Measurements from ENCODE around the gene TMEM108.

Gene TMEM108

DNA sequence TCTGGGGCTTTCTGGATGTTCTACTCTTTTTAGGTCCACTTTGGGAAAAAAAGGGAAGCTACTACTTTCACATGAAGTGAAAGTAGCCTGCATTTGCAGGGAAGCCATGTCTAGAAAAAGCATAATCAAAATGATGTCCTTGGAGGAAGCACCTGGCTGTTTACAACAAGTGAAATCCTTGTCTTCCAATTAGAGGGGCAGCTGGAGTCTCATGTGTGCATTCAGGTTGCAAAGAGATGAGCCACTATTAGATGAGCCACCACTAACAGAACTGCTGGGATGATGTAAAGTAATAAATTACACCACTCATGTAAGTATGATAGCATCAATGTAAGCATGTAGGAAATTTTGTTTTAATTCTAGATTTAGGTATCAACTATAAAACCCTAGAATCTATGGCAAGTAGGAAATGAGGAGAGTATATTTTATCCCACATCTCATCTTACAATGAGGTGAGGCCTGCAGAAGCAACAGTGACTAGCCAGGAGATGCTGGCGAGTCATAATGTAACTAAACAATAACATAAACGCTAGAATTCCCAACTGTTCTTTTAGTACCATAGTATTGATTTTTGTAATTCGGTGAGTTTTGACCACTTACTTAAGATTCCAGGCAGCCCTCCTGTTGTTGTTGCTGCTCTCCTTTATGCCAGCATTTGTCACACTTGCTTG, 75.9 kb downstream of the TMEM108 start:
- DNase-seq (ENCODE audit: low read depth in 2 of 3, low spot score in 1 of 3): no peak

DNA sequence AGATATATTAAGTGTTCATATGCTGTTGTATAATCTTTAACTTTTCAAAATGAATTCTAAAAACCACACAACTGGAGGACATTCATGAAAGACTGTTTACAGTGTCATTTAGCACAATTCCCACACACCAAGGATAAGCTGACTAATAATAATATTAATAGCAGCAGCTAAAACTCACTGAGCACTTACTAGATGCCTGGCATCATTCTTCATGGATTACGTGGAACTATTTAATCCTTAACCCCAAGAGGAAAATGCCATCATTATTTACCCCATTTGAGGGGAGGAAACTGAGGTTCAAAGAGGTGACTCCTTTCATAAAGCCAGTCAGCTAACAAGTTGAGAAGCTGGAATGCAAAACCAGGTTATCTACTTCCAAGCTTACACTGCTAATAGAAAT, 77.0 kb downstream of the TMEM108 start:
- no peak for DNase-seq (ENCODE audit: low read depth in 2 of 3, low spot score in 1 of 3)

DNA sequence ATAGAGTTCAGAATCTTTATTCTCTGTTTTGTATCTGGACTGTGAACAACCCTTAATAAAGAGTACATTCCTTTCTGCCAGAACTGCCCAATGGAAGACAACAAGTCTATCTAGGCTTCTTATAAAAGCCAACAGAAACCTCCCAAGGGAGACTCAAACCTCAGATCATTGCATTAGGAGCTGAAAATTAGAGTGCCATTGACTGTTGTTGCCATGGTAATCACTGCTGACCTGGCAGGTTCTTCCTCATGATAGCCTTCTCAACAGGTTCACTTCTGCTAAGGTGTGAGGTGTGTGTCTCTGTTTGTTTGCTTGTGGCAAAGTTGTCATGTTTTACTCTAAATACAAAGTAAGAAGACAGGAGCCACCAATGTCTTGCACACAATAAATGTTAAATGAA, 79.2 kb downstream of the TMEM108 start:
- DNase-seq (ENCODE audit: low read depth in 2 of 3, low spot score in 1 of 3): no peak

DNA sequence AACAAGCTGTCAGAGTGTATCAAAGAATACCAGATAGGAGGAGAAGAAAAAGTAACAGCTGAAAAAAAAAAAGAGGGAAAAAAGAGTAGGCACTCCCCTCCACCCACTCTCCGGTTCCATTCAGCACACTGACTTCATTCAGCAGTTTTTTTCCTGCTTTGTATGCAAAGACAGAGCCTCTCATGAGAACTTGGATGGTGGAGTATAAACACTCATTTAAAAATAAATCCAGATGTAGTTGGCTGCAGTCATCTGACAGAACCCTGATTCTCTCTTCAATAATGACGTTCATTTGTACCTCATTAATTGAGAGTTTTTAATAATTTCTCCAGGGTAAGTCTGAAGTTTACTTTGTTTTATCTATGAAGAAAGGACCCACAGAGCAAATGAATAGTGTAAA, 81.0 kb downstream of the TMEM108 start:
- DNase-seq (ENCODE audit: low read depth in 2 of 3, low spot score in 1 of 3): no peak

DNA sequence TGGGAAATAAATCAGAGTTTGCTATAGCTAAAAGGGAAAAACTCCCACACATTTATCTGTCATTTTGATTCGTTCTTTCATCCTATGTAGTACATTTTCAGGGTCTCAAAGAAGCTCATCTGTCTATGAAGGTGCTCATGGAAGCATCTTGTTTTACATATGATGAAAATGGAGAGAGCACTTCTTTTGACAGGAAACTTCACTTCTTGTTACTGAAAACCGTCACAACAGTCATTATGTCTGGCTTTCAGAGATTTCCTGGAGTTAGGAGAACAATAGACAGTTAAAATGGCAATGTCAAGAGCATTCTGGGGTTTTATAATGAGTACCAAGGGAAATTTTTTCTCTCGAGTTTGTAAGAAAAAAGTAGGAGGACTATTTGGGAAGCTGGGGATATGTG, 83.3 kb downstream of the TMEM108 start:
- DNase-seq (ENCODE audit: low read depth in 2 of 3, low spot score in 1 of 3): no peak

GRCh38 chr3:133123636-133124035, 85.4 kb downstream of the TMEM108 start:
- no peak for DNase-seq (ENCODE audit: low read depth in 2 of 3, low spot score in 1 of 3)

GRCh38 chr3:133124511-133124910, 86.3 kb downstream of the TMEM108 start:
- DNase-seq (ENCODE audit: low read depth in 2 of 3, low spot score in 1 of 3): no peak

DNA sequence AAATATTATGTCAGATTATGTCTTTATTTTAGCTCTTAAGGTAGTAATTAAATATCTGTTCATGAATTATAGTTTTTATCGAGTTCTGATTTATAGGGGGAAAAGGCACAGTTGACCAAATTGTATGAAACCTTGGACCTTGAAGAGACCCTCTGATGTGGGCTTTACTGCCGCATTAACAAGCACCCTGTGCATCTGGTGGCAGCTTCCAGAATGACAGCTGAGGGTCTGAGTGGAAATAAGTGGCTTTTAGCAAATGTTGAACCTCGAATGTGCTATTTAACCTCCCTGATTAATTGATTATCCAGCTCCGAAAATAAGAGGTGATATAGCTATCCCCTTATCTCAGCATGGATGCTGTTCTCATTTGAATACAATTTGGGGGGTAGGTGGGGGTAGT, 87.0 kb downstream of the TMEM108 start:
- DNase-seq (ENCODE audit: low read depth in 2 of 3, low spot score in 1 of 3): no peak

DNA sequence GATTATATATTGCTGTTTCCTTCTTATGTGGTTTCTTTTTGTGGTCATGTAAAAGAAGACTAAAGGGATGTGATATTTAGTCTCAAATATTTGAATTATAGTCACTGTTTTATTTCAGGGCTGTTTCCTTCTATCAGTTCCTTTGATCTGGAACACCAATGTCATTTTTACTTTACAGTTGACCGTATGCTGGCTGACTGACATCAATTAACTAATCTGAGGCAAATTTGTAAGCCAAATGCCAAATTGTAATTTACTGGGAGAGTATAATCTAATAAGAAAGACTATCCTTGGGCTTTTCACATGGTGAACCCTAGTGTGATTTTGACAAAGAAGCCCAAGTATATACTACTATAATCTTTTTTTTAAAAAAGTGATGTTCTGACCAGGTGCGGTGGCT, 87.6 kb downstream of the TMEM108 start:
- DNase-seq (ENCODE audit: low read depth in 2 of 3, low spot score in 1 of 3): no peak

GRCh38 chr3:133127381-133127780, 89.2 kb downstream of the TMEM108 start:
- no peak for DNase-seq (ENCODE audit: low read depth in 2 of 3, low spot score in 1 of 3)

DNA sequence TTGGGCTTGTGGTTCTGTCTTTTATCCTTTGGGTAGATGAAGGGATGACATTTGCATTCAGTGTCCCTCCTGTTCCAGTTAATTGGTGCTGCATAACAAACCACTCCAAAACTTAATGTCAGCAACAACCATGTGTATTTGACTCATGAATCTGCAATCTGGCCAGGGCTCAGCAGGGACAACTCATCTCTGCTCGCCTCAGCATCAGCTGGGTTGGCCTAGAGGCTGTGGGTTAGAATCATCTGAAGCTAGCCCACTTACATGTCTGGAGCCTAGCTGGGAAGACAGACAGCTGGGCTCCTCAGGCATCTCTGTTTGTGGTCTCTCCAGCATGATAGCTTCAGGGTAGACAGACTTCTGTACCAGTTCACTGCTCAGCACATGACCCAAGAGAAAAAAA, 92.0 kb downstream of the TMEM108 start:
- no peak for DNase-seq (ENCODE audit: low read depth in 2 of 3, low spot score in 1 of 3)

DNA sequence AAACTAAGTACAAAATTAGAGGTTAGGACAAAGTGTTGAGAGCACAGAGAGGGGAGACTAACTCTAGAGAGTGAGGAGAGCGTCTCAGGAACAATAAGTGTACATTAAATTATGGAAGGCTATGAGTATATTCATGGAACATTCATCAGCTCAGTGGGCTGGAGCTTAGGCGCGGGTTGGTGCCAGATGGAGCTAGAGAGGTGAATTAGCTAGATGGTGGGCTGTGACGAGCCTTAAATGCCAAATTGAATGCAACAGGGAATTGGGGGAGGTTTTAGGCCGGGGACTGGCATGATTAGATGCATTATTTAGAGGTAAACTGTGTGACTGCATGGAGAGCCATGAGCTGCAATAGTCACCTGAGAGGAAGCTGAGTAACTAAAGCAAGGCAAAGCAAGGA, 97.1 kb downstream of the TMEM108 start:
- no peak for DNase-seq (ENCODE audit: low read depth in 2 of 3, low spot score in 1 of 3)

- no peak for DNase-seq (ENCODE audit: low read depth in 2 of 3, low spot score in 1 of 3)
Measured at GRCh38 chr3:133136114-133137041, 98.2 kb downstream of the TMEM108 start.

GRCh38 chr3:133137042-133137996, 99.1 kb downstream of the TMEM108 start:
- DNase-seq (ENCODE audit: low read depth in 2 of 3, low spot score in 1 of 3): no peak

DNA sequence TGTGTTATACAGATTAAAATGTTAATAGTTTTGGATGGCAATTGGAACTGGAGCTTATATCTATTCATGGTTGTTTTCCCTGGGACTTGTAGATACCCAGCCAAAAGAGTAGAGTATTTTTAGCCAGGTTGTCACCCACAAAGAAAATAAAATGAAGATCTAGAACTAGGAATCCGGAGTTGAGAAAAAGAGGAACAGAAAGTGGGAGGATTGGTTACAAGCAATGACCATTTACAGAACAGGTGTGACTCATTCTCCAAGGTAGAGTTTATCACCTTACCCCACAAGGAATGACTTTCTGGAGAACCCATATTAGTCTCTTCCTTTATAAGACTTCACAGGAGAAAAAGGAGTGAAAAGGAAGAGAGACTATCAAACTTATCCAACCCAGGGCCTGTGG, 99.8 kb downstream of the TMEM108 start:
- no peak for DNase-seq (ENCODE audit: low read depth in 2 of 3, low spot score in 1 of 3)

DNA sequence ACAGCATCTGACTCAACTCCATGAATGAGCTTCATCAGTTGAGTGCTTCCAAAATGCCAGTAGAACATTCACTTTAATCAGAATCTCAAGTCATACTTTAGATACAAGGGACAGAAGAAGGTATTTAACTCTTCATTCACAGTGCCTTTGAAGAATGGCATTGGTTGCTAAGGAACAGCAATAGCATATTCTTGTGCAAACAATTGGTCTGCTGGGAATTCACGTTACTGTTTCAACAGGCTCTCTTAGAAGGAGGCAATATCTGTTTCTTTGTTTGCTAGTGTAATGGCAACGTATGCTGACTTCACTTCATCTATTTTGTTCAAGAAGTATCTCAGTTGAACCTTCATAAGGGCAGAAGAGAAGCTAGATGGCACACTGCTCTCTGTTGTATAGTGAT, 113.9 kb downstream of the TMEM108 start:
- no peak for DNase-seq (ENCODE audit: low read depth in 2 of 3, low spot score in 1 of 3)

GRCh38 chr3:133152681-133153220, 114.6 kb downstream of the TMEM108 start:
- no peak for DNase-seq (ENCODE audit: low read depth in 2 of 3, low spot score in 1 of 3)

- DNase-seq (ENCODE audit: low read depth in 2 of 3, low spot score in 1 of 3): no peak
Measured at GRCh38 chr3:133153382-133153781, 115.2 kb downstream of the TMEM108 start.

- no peak for DNase-seq (ENCODE audit: low read depth in 2 of 3, low spot score in 1 of 3)
Measured at GRCh38 chr3:133157716-133158115, 119.5 kb downstream of the TMEM108 start.

DNA sequence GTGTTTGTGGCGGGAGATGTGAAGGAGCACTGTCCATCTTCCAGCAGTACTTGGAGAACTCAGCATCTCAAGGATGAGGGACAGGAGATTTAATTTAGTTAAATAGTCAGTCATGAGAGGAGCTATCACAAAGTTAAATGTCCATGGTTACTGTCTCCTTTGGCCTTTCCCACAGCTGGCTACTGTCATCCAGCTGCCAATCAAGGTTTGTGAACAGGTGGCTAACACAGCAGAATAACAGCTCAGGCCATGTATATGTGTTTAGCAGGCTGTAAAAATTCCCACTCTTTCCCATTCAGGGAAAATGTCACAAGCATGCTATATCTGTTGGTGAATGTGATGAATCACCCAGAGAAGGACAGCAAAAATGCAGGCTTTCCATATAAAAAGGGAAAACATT, 120.5 kb downstream of the TMEM108 start:
- no peak for DNase-seq (ENCODE audit: low read depth in 2 of 3, low spot score in 1 of 3)

Data from stimulated activated CD4-positive, alpha-beta T cell treated with anti-CD3 and anti-CD28 coated beads, Interleukin-12 subunit alpha, Interleukin-12 subunit beta, amount 100 ng/mL, for 48 hours (primary cell).